ENCODE measurements around the gene TSPEAR.

Gene TSPEAR

GRCh38 chr21:44550807-44551206 is 160.6 kb downstream of the TSPEAR start:
- DNase-seq (ENCODE audit: low read depth, low spot score), result no peak

- DNase-seq (ENCODE audit: low read depth, low spot score), result peak; percentile 41
These were observed 161.1 kb downstream of the TSPEAR start for GRCh38 chr21:44550285-44550684.

- DNase-seq (ENCODE audit: low read depth, low spot score), result peak; percentile 19
These were observed 161.7 kb downstream of the TSPEAR start for GRCh38 chr21:44549525-44550211.

- peak; percentile 67 for DNase-seq (ENCODE audit: low read depth, low spot score)
These were observed 162.4 kb downstream of the TSPEAR start for GRCh38 chr21:44548922-44549321.

- DNase-seq (ENCODE audit: low read depth, low spot score), result no peak
These were observed 163.0 kb downstream of the TSPEAR start for GRCh38 chr21:44548381-44548780.

GRCh38 chr21:44547656-44548331 is 163.6 kb downstream of the TSPEAR start:
- DNase-seq (ENCODE audit: low read depth, low spot score), result no peak

GRCh38 chr21:44544566-44544965 is 166.8 kb downstream of the TSPEAR start:
- peak; percentile 21 for DNase-seq (ENCODE audit: low read depth, low spot score)

- no peak for DNase-seq (ENCODE audit: low read depth, low spot score)
These were observed 168.7 kb downstream of the TSPEAR start for GRCh38 chr21:44542716-44543115.

GRCh38 chr21:44540741-44541288 is 170.6 kb downstream of the TSPEAR start:
- DNase-seq (ENCODE audit: low read depth, low spot score), result peak; percentile 1

GRCh38 chr21:44539991-44540666 is 171.2 kb downstream of the TSPEAR start, which contains the start of gene KRTAP10-1:
Gene KRTAP10-1 (minus strand): TSS chr21:44540195. CDS start chr21:44540150, 45 bp downstream.
- peak; percentile 2 for DNase-seq (ENCODE audit: low read depth, low spot score)

GRCh38 chr21:44539046-44539445 is 172.3 kb downstream of the TSPEAR start:
- peak; percentile 0 for DNase-seq (ENCODE audit: low read depth, low spot score)

- DNase-seq (ENCODE audit: low read depth, low spot score), result no peak
These were observed 173.2 kb downstream of the TSPEAR start for GRCh38 chr21:44537930-44538911.

GRCh38 chr21:44535963-44536362 is 175.4 kb downstream of the TSPEAR start:
- no peak for DNase-seq (ENCODE audit: low read depth, low spot score)

- DNase-seq (ENCODE audit: low read depth, low spot score), result no peak
These were observed 176.7 kb downstream of the TSPEAR start for GRCh38 chr21:44534688-44535087.

- no peak for DNase-seq (ENCODE audit: low read depth, low spot score)
These were observed 177.3 kb downstream of the TSPEAR start for GRCh38 chr21:44533891-44534627.

- no peak for DNase-seq (ENCODE audit: low read depth, low spot score)
These were observed 178.1 kb downstream of the TSPEAR start for GRCh38 chr21:44533121-44533890.

- no peak for DNase-seq (ENCODE audit: low read depth, low spot score)
These were observed 178.7 kb downstream of the TSPEAR start for GRCh38 chr21:44532712-44533111.

- no peak for DNase-seq (ENCODE audit: low read depth, low spot score)
These were observed 179.5 kb downstream of the TSPEAR start for GRCh38 chr21:44531606-44532564.
